GM18861 (cell line): ENCODE results near the gene SAMSN1.

Experiments
- ATAC-seq: cut with Tn5 transposase; IDR thresholded peaks from one replicate; pipeline ENCODE4 v1.9.1; 2021; ENCODE audit not compliant: unreplicated experiment

SAMSN1 gene

DNA sequence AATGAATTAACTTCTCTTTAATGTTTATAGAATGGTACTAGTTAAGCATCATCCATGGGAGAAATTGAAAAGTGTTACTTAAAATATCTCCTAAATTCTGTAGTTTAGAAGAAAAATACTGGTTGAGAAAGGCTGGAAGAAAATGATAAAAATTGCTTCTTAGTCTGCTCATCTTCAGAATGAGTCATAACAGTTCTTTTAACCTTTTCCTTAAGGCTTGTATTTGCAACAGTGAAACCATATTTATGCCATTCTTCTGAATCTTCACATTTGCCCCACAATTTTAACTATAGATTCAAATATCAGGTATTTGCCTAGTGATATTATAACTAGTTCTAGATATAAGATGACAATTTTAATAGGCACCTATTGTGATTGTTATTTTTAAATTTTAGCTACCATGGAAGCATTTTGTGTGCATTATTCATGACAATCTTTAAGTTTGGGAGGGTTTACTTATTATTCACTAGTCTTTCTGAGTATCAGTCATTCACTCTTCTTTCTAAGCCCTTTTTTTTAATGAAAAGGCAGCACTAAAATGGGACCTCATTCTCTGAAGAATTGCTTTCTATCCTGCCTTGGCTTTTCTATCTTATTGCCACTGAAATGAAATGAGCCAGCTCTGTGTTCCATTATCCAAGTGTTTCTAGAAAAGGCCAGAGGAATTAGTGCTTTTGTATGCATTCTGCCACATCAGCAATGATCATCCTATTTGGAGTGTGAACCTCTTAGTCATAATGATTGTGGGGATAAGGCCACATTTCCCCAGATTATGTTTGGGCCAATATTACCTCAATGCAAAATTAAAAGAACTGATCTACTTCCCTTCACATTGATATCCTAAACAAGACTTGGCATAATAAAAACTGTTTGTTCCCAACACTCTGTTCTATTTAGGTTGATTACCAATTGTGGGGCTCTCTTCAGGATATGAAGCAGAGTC, 58.4 kb downstream of the SAMSN1 start:
- no peak for ATAC-seq

DNA sequence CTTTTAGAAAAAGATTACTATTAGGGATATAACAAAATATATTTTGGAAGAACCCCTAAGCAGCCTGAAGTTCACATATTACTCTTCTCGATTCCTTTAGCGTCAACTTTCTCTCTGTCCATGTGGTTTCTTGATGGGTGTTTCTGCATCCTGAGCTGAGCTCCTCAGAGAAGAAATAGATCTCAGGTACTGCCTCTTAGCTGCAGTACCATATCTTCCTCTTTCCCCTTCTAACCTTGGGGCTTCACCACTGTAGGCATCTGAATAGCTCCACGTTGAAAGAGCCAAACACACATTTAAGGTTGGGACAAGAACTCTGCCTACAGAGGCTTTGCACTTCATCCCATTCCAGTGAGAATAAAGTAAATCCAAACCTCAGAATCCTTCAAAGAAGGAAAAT, 59.2 kb downstream of the SAMSN1 start:
- ATAC-seq: no peak

DNA sequence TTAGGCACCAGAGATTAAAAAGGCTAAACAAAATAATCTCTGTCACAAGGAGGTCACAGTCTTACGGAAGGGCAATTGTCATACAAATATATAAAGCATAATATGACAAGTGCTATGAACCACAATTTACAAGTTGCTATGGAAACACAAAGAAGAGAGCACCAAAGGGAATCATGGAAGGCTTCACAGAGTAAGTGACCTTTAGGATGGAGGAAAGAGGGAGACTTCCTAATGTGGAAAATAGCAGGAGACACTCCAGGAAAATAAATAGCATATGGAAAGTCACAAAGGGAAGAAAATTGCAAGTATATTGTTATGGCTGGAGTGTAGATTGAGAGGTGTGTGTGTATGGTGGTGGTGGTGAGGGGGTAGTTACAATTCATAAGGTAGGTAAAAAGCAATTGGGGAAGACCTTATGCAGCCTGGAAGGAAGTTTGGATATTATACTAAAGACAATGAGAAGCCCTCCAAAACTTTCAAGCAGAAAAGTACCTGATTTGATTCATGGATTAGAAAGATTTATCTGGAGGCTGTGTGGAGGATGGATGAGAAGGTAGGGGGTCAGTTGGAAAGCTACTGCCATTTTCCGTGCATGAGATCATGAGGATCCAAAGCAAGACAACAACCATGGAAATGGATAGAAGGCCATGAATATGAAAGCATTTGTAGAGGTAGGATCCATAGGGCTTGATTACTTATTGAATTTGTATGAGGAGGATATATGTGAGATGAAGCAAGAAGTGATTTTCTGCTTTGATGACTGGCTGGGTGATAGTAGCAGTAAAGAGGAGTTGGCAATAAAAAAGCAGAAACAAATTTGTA, 61.7 kb downstream of the SAMSN1 start:
- no peak for ATAC-seq

DNA sequence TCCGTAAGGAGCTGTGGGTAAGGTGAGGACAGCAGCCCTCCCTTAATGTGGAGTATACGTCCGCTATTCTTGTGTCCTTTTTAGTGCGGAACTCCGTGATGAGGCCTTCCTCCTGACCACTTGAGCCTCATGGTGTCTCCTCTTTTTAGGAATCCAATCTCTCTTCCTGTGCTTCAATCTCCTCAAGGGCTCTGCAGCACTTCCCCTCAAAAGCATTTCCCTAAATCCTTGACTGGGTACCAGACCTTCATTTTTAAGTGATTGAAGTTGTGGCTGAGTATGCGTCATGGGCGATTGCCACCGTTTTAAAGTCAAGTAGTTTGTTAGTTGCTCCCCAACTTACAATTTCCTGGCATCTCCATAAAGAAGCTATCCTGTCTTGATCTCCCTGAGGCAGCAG, 62.8 kb downstream of the SAMSN1 start:
- ATAC-seq: no peak

DNA sequence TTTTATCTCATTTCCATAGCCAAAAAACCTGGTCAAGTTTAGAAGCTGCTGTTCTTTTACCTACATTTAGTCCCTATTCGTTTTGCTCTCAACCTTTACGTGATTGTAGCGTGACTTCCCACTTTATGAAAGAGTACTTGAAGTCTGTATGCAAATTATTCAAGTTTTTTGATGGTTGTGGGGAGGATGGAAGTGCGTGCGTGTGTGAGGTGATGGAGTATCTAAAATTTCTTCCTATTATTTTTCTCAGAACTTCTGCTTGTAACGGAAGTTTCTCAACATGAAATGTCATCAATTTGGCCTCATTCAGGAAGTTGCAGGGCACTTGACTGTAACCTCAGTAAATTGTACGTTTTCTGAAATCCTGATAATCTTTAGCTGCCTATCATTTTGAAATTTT, 64.0 kb downstream of the SAMSN1 start:
- ATAC-seq: peak; percentile 43

DNA sequence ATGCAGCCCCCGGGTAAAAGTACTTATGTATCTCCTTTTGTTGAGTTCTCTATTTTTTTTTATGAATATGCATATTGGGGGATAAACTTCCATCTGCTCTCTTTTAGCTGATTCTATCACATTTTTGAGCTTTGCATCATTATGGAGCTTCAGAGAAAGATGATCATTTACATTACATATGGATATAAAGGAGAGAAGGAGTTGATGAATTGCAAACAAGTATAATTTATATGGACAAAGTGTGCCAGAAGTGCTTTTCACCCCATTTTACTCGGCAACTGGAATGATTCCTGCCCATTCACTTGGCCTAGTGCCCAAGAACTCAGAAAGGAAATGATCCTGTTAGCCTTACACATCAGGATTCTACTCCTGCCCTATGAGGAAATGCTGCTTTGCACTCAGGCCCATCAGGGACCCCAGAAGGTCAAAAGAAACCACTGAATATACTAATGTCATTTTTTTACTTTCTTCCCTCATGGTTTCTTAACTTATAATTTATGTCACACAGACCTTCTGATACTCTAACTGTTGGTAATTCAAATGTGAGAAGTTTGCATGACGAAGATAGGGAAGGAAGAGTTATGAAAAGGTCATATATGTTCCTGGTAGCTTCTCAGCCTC, 65.6 kb downstream of the SAMSN1 start:
- no peak for ATAC-seq

DNA sequence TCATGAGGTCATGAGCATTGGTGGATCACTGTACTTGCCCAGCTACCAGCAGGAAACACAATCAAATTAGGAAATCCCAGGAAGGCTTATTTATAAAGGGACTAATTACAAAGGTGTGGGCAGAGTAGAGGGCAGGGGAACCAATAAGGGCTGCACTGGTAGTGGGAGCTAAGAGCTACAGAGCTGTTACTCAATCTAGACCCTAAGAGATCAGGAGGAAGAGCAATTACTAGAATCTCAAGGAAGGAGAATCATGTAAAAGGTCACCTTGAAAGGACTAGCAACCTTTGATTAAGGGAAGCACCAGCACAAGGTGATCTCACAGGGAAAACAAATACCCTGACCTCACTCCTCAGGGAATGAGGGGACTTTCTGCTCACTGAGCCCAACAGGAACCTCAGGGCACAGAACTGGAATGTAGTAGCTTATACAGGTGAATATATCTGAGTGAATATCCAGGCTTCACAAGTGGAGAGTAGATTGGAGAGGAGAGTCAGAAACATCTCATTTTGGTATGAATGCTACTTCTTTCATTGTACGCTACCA, 66.8 kb downstream of the SAMSN1 start:
- no peak for ATAC-seq

DNA sequence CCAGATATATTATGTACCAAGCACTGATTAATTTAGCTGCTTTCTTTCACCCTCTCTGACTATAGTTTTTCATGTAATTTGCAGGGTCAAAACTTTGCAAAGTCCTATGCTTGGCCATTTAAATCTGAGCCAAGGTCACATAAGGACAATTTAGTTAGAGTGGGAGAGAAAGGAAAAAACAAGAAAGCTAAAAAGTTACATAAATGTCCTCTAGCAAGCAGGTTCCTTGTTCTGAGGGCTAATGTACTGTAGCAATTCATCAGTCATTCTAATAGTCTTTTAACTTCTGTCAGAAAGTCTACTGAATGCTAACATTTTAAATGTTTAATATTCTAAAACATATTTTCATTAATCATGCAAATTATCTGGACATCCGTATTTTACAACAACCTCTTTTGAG, 68.3 kb downstream of the SAMSN1 start:
- no peak for ATAC-seq

DNA sequence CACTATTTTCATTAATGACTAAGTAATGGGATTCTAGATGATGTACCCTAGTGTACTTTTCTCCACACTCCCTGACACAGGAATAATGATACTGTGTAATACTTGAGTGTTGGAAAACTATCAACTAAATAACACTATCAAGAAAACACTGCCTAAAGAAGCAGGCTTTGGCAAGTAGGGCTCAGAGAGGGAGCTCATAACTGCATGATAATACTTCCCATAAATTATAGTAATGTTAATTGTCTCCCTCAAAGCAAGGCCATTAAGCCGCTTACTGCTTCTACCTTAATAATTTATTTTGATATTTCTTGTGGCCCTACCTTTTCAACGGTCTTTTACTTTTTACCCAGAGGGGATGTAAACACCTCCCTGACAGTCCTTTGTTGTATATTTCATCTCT, 69.0 kb downstream of the SAMSN1 start:
- no peak for ATAC-seq

DNA sequence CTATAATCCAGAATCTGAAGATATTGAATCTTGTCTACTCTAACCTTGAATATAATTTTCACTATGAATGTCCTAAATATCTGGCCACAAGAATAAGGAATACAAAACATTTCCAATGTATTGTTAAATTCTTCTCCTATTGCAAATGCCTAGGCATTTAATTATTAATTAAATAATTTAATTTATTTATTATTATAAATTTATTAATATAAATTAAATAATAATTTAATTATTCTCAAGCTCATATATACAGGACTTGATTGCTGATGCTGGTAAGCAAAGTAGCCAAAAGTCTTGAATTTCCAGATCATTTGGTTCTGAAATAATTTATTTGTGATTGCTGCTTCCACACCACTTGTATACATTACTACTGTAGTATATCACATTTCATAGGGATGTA, 71.1 kb downstream of the SAMSN1 start:
- ATAC-seq: no peak

DNA sequence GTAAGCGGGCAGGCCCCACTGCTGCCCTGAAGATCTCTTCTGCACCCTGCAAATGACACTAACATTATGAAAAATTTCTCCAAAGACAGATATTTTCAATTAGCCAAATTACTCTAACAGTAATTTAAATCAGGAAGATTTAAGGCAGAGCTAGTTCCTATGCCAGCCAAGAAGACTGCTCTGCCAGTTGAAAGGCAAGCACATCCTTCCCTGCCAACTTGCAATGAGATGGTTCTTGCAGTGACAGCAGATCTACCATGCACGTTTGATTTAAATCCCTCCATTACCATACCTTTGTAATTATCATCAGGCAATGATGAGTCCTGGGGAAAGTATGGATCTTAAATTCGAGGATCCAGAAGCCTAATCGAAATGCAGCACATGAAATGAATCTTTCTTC, 76.5 kb downstream of the SAMSN1 start:
- ATAC-seq: no peak

DNA sequence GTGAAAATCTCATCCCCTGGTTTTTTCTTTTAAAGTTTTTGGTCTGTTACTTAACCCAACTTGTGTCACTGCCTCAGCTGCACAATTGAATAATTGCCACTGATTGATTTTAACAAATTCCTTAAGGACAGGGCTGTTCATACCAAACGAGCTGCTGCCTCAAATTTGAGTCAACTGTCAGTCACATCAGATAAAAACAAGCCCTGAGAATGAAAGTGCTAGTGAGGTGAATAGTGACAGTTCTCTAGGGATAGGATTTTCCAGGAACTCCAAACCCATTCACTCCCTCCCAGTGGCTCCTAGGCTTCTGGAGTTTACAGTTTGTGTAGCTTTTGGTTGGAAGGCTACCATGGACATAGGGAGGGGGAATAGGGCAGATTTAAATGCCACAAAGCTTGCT, 79.4 kb downstream of the SAMSN1 start:
- no peak for ATAC-seq

DNA sequence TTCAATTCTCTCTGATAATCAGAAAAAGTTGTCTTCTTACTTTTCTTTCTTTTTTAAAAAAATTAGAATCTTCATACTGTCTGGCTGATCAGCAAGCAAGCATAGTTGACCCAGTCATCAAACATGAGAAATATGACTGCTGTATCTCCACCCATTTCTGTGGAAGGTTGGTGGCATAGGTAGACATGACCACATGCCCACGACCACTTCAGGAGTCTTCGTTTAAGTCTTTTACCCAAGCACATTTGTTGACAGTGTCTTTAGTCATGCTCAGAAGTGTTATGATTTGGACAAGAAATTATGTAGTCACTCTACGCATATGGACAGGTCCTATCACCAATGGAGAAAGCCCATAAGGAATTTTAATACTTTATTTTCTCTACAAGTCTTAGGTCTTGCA, 88.4 kb downstream of the SAMSN1 start:
- ATAC-seq: no peak

DNA sequence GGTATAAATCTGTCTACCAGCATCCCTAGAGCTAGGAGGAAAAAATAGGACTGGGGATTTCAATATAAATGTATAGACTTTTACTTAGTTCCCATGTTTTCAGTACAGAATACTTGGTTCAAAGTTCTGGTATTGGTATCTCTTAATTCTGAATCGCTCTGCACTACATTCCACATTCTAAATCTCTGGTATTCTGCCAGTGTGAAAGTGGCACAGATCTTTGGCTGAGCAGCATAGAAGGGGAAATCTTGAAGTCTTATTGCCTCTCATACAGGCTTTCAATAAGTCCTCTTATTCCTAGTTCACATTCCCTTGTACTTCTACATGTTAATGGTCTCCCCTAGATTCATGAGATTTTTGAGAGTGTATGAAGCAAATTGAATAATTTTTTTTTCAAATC, 89.2 kb downstream of the SAMSN1 start:
- ATAC-seq: no peak

DNA sequence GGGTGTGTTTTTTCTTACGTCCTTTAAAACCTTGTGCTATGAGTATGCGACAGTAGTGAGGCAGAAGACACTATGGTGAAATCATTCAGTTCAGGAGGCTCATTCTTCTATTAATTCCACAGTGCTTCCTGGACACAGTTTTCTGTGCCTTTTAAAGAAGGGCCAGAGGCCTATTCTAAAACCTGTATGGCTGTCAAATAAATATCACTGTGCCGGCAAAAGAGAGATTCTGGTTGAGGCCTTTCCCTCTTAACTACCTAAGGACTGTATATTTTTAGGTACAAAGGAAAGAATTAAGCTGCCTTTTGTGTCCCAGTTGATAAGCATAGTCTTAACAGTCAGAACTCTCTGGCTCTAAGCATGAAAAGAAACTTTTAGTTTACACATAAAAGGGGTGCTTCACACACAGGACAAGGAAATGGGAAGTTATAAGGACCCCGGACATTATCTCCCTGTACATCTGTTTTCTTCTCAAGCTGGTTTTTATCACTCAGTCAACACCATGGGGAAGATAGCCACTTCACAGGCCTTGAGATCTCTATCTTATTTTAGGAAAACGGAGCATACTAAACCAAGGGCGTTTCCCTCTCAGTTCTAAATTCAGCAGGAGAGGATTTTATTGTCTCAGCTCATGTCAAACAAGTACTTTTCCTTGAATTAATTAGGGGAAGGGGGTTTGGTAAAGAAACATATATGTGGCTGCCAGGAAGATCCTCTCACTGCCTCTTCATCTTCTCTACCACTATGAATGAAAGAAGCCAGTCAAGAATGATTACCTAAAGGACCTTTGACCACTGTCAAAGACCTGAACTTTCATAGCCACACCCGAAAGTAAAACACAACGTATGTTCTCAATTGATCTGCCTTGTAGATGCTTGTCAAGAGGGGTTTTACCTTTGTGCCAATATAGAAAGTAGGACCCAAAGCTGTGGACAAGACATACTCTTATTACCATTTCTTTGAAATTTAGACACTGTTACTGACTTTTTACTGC, 91.8 kb downstream of the SAMSN1 start:
- ATAC-seq: peak; percentile 80

DNA sequence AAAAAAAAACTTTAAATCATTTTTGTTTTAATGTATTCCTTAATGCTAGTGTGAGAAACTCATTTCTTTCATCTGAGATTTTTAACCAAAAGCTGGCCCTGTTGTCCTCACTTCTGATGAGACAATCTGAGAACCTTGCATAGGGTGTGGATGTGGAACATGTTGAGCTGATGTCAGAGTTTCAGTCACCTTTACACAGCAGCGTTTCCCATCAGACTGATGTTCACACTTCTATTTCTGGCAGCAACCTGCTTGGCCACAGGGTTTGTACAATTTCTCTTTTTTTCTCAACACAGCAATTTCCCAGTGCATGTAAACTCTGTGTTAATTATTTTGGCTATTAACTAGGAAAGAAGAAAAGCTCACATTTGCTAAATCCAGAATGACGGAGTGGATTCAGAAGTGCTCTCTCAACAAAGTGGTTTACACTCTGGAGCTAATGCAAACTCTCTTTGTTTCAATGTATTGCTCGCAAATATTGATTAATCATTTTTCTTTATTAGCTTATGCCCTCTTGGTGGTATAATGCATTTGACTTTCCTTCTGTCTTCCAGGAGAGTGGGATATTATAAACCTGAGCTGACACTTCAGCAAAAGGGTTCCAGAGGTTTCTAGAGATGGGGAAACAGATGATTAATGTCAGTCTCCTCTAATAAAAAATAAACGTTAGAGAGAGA, 92.6 kb downstream of the SAMSN1 start:
- peak; percentile 62 for ATAC-seq

DNA sequence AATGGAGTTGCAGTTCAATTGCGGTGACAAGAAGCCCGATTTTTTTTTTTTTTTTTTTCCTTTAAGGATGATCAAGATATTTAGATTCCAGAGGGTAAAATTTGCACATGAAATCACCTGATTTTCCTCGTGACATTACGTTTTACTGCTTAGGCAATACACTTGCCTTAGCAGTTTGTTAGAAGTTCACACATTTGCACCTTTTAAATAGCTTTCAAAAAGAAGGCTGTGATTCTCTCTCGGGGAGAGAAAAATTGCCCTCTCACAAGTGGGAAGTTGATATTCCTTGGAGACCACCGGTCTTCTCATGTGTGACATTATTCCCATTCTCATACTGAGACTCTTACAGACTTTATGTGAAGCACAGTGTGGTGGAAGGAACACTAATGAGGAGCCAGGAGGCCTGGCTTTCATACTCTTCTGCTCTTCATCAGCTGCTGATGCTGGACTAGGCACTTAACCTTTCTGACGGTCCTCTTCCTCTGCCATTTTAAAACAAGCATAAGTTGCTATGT, 93.3 kb downstream of the SAMSN1 start:
- ATAC-seq: no peak

DNA sequence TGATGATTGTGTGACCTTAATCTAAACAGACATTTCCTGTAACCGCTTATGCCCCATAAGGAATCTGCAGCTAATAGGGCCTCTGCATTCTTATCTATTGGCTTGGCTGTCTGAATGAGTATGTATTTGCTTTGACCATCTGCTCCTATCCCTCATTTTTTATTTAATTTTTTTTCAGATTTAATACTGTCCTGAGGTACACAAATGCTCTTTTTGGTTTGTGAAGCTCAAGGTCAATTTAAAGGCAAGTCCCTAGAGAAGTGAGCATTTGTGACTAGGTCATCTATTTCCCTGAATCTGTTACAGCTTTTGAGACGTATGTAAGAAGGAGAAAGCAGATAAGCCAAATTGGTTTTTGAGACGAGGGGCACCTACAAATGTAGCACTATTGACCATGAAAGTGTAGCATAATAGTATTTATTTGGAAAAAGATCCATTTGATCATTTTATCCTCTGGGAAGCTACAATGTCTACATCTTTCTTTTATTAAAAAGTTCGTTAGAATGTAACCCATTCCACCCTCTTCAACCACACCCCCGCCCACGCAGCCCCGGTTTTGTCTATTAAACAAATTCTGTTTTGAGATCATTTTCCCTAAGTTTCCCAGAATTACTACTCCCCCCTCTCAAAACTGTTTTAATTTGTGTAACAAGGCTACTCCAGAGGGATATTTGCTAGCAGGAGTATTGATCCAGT, 93.9 kb downstream of the SAMSN1 start:
- ATAC-seq: no peak

DNA sequence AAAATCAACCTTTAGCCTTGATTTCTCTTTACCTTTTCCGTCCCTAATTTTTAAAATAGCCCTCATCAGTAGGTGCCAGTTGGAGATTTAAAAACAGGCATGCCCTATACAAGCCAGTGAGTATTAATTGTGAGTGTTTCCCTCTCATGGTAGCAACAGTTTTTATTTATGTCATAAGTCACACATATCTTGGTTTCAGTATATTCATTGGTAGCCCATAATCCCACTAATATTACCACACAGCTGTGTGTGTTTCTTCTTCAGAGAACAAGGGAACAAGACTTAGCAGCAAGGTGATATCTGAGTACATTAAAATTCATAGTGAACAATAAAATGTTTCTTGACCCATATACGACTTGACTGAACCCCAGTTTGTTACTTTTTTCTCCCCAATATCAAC, 94.6 kb downstream of the SAMSN1 start:
- no peak for ATAC-seq
